Activated CD8-positive, alpha-beta memory T cell treated with anti-CD3 and anti-CD28 coated beads for 36 hours (primary cell): ENCODE measurements around the gene PRAMEF17. TPM values are rescaled to one million over a fixed set of nuclear protein-coding genes. Genes with fewer than 3 reads are reported as not detected.
"Not testable (repeated sequence)": the region's sequence is repeated elsewhere in the genome, so short reads cannot be mapped to it uniquely, and the experiment has no call there.

Source experiments
- CTCF ChIA-PET: fragments of 350-600 bp; sonication (Branson Sonifier 250); formaldehyde crosslinking; loops from one replicate; lab custom pipeline; 2021; ENCODE audit warnings: antibody characterized with exemption; lab: Charles Lee
- POLR2A ChIA-PET: fragments of 350-600 bp; sonication (Branson Sonifier 250); formaldehyde crosslinking; loops from one replicate; lab custom pipeline; 2021; ENCODE audit warnings: antibody characterized with exemption; lab: Charles Lee
- total RNA-seq, 2 experiments: library from RNA; stranded (reverse); gene quantifications; one replicate each; pipeline ENCODE4 v1.2.3, GENCODE V29; 2021

Gene PRAMEF17, protein sequence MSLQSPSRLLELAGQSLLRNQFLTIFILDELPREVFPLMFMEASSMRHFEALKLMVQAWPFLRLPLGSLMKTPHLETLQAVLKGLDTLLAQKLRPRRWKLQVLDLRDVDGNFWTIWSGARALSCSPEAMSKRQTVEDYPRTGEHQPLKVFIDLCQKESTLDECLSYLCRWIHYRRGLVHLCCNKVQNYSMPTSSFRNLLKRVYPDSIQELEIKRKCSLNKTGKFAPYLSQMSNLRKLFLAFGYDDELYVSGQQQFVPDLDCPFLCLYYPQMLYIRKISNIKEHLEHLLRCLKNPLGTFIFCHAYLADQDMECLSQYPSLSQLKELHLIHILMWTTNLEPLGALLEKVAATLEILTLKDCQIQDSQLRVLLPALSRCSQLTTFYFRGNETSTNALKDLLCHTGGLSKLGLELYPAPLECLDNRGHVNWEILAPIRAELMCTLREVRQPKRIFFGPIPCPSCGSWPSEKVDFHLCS
- total RNA-seq = not detected

DNA sequence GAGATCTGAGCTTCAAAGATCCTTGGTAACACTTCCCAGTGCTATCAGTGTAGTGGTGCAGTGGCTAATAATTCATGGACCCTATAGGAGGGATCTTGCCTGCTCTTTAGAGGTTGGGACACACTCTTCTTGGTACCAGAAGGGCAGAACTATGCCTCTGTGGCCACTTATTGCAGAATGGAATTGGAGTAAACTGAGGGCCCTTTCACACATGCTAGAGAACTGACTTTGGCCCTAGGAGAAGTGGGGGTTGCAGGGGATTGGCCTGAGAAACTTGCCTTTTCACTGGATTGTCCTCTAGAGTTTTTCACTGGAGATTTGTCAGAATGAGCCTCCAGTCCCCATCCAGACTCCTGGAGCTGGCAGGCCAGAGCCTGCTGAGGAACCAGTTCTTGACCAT, at the start of gene PRAMEF17:
Gene PRAMEF17, plus strand, starts transcription at position 301 of the 400 bp plus-strand sequence. Its CDS starts 26 bp downstream, at position 327.
- CTCF ChIA-PET = interaction anchor here (0.6 kb wide), 1 partner anchor 166 kb away, joined by 3 read pairs; no protein-coding TSS in a partner anchor
- POLR2A ChIA-PET = not testable (repeated sequence)

DNA sequence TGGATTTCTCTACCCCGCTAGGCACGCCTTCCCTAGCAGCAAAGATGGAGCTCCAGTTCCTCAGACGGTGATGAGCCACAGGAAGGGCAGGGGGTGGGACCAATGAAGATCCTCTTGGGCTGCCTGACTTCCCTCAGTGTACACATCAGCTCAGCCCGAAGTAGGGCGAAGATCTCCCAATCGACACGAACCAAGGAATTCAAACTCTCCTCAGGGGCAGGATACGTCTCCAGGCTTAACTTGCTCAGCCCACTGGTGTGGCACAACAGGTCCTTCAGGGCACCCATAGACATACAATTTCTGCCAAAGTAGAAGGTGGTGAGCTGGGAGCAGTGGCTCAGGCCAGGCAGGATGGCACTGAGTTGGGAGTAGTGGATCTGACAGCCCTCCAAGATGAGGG, 46.9 kb upstream of the PRAMEF17 start:
- POLR2A ChIA-PET, CTCF ChIA-PET: not testable (repeated sequence)

GRCh38 chr1:13347034-13347433, 42.4 kb upstream of the PRAMEF17 start, which contains the start of gene PRAMEF14:
PRAMEF14 (minus strand) TSS chr1:13347134; CDS start chr1:13345314, 1,820 bp downstream.
- POLR2A ChIA-PET, CTCF ChIA-PET: not testable (repeated sequence)

DNA sequence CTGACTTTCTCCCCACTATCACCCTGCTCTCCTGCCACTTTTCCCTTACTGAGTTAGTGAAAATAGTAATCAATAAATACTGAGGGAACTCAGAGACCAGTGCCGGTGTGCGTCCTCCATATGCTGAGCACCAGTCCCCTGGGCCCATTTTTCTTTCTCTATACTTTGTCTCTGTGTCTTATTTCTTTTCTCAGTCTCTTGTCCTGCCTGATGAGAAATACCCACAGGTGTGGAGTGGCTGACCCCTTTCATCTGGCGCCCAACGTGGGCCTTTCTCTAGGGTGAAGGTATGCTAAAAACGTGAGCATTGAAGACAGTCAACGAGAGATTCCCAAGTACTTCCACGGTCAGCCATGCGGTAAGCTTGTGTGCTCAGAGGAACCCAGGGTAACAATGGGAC, 36.0 kb upstream of the PRAMEF17 start:
- POLR2A ChIA-PET, CTCF ChIA-PET: not testable (repeated sequence)

DNA sequence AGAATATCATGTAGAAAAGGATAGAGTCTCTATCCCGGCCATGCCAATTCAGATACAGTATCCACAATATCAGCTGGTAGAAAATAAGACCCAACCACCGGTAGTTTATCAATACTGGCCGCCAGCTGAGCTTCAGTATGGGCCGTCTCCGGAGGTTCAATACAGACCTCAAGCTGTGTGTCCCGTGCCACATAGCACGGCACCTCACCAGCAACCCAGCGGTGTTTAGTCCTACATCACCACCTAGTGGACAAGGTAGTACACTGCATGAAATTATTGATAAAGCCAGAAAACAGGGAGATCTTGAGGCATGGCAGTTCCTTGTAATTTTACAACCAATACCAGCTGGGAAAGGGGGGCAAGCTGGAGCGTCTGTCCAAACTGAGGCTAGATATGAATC, 35.0 kb upstream of the PRAMEF17 start:
- CTCF ChIA-PET, POLR2A ChIA-PET: not testable (repeated sequence)

GRCh38 chr1:13356774-13357173, 32.7 kb upstream of the PRAMEF17 start:
- POLR2A ChIA-PET = not testable (repeated sequence)

GRCh38 chr1:13362364-13362763, 27.1 kb upstream of the PRAMEF17 start:
- CTCF ChIA-PET, POLR2A ChIA-PET: not testable (repeated sequence)

More at GRCh38 chr1:13356774-13357173, 32.7 kb upstream of the PRAMEF17 start:
- CTCF ChIA-PET = not testable (repeated sequence)

DNA sequence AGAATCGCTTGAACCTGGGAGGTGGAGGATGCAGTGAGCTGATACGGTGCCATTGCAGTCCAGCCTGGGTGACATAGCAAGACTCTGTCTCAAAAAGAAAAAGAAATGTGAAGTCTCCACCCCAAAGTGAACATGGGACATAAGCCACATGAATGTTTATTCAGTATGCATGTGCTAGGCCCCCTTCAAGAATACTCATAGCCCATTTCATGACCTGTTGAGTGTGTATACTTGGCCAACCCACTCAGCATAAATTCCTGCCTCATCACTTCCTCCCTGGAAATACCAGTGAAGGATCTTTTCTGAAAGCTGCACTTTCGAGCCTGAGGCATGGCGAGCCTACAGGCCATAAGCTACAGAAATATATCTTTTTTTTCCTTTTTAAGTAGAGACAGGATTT, 24.5 kb upstream of the PRAMEF17 start:
- CTCF ChIA-PET, POLR2A ChIA-PET: not testable (repeated sequence)

GRCh38 chr1:13366536-13366935, 22.9 kb upstream of the PRAMEF17 start:
- POLR2A ChIA-PET, CTCF ChIA-PET: not testable (repeated sequence)

DNA sequence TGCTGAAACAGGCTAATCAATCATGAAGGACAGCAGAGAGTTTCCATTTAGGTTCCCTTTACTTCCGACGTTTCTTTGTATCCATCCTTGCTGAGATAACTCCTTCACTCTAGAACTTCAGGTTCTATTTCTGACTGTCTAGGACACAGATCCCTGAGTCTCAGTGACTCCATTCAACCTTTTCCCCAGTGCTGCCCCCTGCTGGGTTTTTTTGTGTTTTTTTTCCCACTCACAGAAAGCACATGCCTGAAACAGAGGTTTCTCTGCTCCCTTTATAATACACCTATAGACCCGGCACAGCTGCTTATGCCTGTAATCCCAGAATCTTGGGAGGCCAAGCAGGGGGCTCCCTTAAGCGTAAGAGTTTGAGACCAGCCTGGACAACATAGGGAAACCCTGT, 20.9 kb upstream of the PRAMEF17 start:
- POLR2A ChIA-PET, CTCF ChIA-PET: not testable (repeated sequence)

GRCh38 chr1:13378983-13379382, 10.4 kb upstream of the PRAMEF17 start:
- POLR2A ChIA-PET = not testable (repeated sequence)

DNA sequence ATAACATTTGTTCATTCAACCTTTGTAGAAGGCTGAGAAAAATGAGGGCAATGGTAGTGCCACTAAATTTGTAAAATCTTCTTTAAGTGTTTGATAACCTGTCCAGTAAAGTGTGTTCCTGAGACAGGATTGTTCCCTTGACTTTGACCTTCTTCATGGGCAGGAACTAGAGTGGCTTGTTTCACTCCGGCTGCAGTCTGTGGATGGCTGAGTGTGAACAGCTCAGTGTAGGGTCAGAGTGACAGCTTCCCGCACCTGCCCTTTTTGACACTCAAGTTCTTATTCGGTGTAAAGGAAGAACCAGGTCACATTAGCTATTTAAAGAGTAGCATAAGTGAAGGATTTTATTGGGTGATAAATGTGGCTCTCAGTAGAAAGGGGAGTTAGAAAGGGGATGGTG, 9.1 kb upstream of the PRAMEF17 start:
- POLR2A ChIA-PET = not testable (repeated sequence)

More at GRCh38 chr1:13378983-13379382, 10.4 kb upstream of the PRAMEF17 start:
- CTCF ChIA-PET = not testable (repeated sequence)

DNA sequence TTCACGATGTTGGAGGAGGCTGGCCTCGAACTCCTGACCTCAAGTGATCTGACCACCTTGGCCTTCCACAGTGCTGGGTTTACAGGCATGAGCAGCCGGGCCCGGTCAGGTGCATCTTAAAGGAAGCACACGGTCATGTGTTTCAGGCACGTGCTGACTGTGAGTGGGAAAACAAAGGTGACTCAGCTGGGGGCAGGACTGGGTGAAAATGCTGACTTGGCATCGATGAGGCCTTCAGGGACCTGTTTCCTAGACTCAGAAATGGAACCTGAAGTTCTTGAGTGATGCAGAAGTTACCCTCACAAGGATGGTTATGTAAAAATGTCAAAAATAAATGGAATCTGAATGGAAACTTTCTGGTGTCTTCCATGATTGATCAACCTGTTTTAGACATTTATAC, 3.6 kb downstream of the PRAMEF17 start:
- CTCF ChIA-PET, POLR2A ChIA-PET: not testable (repeated sequence)

More for the DNA sequence above, 9.1 kb upstream of the PRAMEF17 start:
- CTCF ChIA-PET = not testable (repeated sequence)

- POLR2A ChIA-PET, CTCF ChIA-PET: not testable (repeated sequence)
Observed at GRCh38 chr1:13394761-13395160, 5.3 kb downstream of the PRAMEF17 start.

DNA sequence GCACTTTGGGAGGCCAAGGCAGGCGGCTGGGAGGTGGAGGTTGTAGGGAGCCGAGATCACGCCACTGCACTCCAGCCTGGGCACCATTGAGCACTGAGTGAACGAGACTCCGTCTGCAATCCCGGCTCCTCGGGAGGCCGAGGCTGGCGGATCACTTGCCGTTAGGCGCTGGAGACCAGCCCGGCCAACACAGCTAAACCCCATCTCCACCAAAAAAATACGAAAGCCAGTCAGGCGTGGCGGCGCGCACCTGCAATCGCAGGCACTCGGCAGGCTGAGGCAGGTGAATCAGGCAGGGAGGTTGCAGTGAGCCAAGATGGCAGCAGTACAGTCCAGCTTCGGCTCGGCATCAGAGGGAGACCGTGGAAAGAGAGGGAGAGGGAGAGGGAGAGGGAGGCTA, 5.9 kb downstream of the PRAMEF17 start:
- CTCF ChIA-PET, POLR2A ChIA-PET: not testable (repeated sequence)

DNA sequence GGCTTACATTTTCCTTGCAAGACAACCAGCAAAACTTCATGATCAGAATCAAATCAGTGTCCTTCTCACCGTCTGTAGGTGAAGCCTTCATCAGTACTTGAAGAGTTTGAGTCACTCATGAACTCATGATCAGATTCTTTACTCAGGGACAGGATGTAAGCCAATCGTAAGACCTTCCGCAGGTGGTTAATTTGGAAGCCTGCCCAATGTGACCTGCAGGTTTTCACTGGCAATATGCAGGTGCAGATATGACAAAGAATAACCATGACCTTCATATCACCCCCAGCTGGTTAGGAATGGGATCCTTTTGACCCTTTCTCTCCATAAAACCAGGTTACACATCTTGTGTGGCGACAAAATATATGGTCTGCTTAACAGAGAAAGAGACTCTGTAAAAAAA, 18.4 kb downstream of the PRAMEF17 start:
- ChIA-PET CTCF (no interaction called here), POLR2A (no interaction called here)

DNA sequence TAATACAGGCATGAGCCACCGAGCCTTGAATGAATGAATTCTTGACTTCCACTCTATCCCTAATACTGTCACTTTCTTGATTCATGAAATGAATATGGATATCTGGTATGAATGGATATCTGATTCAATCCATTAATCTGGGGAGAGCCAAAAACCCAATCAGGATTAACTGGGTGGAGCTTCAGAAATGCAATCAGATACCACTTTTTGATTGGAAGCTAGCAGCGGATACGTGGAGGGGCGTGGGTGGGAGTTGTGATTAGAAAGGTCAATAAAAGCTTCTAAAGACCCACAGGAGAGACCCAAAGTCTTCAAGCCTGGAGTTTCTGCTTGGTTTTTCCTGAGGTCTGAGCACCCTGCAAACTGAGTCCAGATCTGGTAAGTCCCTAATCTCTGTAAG, 20.7 kb downstream of the PRAMEF17 start, which contains the start of gene PRAMEF20:
Gene PRAMEF20, plus strand, starts transcription at position 301 of the 400 bp plus-strand sequence. CDS start 5,905 bp downstream, outside the sequence.
- CTCF ChIA-PET, POLR2A ChIA-PET: not testable (repeated sequence)

DNA sequence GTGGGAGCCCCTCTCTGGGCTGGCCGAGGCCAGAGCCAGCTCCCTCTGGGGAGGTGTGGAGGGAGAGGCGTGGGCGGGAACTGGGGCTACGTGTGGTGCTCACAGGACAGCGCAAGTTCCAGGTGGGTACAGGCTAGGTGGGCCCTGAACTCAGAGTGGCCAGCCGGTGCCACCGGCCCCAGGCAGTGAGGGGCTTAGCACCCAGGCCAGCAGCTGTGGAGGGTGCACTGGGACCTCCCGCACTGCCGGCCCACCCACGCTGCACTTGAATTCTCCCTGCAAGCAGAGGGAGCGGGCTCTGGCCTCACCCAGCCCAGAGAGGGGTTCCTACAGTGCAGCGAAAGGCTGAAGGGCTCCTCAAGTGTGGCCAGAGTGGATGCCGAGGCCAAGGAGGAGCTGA, 41.1 kb downstream of the PRAMEF17 start:
- ChIA-PET CTCF (no interaction called here), POLR2A (no interaction called here)

DNA sequence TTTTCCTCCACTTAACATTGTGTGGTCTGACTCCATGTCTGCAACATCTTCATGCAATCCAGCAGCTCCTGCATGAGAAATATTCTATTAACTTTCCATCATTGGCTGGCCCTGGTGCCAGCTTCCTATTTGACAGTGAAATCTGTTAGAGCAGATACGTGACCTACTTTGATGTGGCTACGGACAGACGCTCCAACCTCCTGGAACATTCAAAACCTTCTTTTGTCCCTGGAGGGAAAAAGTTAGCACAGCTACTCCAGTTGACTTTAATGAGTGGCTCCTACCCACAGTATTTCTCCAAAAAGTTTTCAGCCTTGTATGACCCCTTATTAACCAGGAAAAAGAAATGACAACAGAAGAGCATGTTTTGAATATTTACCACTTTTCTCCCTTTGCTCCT, 42.8 kb downstream of the PRAMEF17 start:
- ChIA-PET POLR2A (no interaction called here), CTCF (no interaction called here)

DNA sequence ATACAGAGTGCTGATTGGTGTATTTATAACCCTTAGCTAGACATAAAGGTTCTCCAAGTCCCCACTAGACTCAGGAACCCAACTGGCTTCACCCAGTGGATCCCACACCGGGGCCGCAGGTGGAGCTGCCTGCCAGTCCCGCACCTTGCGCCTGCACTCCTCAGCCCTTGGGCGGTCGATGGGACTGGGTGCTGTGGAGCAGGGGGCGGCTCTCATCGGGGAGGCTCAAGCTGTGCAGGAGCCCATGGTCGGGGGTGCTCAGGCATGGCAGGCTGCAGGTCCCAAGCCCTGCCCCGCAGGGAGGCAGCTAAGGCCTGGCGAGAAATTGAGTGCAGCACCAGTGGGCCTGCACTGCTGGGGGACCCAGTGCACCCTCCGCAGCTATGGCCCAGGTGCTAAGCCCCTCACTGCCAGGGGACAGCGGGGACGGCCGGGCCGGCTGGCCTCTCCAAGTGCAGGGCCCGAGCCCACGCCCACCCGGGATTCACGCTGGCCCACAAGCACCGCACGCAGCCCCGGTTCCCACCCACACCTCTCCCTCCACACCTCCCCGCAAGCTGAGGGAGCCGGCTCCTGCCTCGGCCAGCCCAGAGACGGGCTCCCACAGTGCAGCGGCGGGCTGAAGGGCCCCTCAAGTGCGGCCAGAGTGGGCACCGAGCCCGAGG, 44.4 kb downstream of the PRAMEF17 start:
- CTCF ChIA-PET, POLR2A ChIA-PET: not testable (repeated sequence)
